ENCODE data around the gene NPPA. TPM values are rescaled to one million over a fixed set of nuclear protein-coding genes. Genes with fewer than 3 reads are reported as not detected.

NPPA gene
- total and polyA plus RNA-seq, 9 of the 15 experiments (the other 6 are each of a cell fraction or from before 2014, with no cell fraction given) = not detected

DNA sequence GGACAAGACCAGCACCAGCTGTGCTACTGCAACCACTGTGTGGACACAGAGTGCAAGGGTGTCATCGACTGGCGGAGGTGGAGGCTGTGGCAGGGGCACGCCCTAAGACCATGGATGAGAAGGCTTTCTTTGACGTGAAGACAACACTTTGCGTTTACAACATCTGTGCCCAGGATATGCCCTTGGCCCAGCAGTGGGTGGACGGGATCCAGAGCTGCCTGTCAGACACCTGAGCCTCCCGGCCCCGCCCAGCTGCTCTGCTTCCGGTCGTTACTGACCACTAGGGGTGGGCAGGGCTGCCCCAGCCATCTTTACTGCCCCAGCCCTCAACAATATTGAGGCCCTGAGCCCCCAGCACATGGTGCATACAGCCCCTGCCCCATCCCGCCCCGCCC is 32.6 kb upstream of the NPPA start:
- no peaks in the 10 kb centered on the region; the same call in 2 of the 3 replicates for H3K79me2 ChIP-seq (ENCODE audit: control insufficient read depth, insufficient read depth, low read length)
- CTCF ChIA-PET (ENCODE audit: low intra/inter-chr PET ratio) = no interaction called here
- POLR2A ChIA-PET = interaction anchor here (1.0 to 6.7 kb wide), 4 partner anchors 10 to 34 kb away, joined by 4 to 159 read pairs (median 8); no protein-coding TSS in a partner anchor
- H2AFZ ChIP-seq (ENCODE audit: low read depth, low read length) = peak overlapping the region; percentile 61
- FAIRE-seq = no peak
- H3K4me2 ChIP-seq (ENCODE audit: insufficient read depth, low read length) = no peak overlapping the region
- H3K36me3 ChIP-seq (ENCODE audit: control insufficient read depth, insufficient read depth, low read length) = no peaks in the 10 kb centered on the region
- BruUV-seq (replicated peaks) = no TSS peak
- no peak for ATAC-seq
- no peak overlapping the region; the same call in 2 of the 3 replicates for H3K27ac ChIP-seq (ENCODE audit: extremely low read depth, low read depth, low read length)
- H3K4me1 ChIP-seq (replicated peaks in 1 of 2; ENCODE audit: control insufficient read depth in 2 of 2, insufficient read depth in 2 of 2, low read length in 2 of 2) = peaks cover 51 to 72% of the 10 kb centered on the region in 2 experiments
- no peak overlapping the region for H3K4me3 ChIP-seq
- 75% methylated on average over 10 of the region's 12 CpGs for WGBS (ENCODE audit: insufficient coverage, low coverage, missing lambda C conversion rate)
- in situ Hi-C loops (cut with MboI) = no loop called here
- intact Hi-C loops (cut with micrococcal nuclease) = loop anchor here (10.0 kb wide), 1 partner anchor 215 kb away; the partner anchor contains the start of gene FBXO6
- H4K20me1 ChIP-seq (replicated peaks; ENCODE audit: control insufficient read depth, insufficient read depth, low read length) = no peaks in the 10 kb centered on the region
- DNase-seq (ENCODE audit: extremely low read depth in 1 of 4, low spot score in 3 of 4) = no peak
- TF ChIP-seq STAT5B (CRISPR knock-in tag; IDR thresholded peaks at IDR 0.05) (no peak), SOX6 (IDR thresholded peaks at IDR 0.05) (no peak), NFIX (CRISPR knock-in tag; IDR thresholded peaks at IDR 0.05; ENCODE audit: low read depth) (no peak), HCFC1 (IDR thresholded peaks at IDR 0.05; ENCODE audit: low read depth, low read length) (no peak), PCBP2 (IDR thresholded peaks at IDR 0.05; ENCODE audit: low read depth, low read length, poor library complexity, severe bottlenecking) (no peak), LARP7 (IDR thresholded peaks at IDR 0.05) (no peak), ZC3H4 (CRISPR knock-in tag; IDR thresholded peaks at IDR 0.05; ENCODE audit: borderline replicate concordance) (no peak), OTX1 (CRISPR knock-in tag; IDR thresholded peaks at IDR 0.05) (no peak), ZNF507 (tag; conservative IDR thresholded peaks at IDR 0.05) (no peak), L3MBTL2 (IDR thresholded peaks at IDR 0.05) (no peak), NCOR1 (IDR thresholded peaks at IDR 0.05) (no peak)
- TF ChIP-seq, protein P1, sequence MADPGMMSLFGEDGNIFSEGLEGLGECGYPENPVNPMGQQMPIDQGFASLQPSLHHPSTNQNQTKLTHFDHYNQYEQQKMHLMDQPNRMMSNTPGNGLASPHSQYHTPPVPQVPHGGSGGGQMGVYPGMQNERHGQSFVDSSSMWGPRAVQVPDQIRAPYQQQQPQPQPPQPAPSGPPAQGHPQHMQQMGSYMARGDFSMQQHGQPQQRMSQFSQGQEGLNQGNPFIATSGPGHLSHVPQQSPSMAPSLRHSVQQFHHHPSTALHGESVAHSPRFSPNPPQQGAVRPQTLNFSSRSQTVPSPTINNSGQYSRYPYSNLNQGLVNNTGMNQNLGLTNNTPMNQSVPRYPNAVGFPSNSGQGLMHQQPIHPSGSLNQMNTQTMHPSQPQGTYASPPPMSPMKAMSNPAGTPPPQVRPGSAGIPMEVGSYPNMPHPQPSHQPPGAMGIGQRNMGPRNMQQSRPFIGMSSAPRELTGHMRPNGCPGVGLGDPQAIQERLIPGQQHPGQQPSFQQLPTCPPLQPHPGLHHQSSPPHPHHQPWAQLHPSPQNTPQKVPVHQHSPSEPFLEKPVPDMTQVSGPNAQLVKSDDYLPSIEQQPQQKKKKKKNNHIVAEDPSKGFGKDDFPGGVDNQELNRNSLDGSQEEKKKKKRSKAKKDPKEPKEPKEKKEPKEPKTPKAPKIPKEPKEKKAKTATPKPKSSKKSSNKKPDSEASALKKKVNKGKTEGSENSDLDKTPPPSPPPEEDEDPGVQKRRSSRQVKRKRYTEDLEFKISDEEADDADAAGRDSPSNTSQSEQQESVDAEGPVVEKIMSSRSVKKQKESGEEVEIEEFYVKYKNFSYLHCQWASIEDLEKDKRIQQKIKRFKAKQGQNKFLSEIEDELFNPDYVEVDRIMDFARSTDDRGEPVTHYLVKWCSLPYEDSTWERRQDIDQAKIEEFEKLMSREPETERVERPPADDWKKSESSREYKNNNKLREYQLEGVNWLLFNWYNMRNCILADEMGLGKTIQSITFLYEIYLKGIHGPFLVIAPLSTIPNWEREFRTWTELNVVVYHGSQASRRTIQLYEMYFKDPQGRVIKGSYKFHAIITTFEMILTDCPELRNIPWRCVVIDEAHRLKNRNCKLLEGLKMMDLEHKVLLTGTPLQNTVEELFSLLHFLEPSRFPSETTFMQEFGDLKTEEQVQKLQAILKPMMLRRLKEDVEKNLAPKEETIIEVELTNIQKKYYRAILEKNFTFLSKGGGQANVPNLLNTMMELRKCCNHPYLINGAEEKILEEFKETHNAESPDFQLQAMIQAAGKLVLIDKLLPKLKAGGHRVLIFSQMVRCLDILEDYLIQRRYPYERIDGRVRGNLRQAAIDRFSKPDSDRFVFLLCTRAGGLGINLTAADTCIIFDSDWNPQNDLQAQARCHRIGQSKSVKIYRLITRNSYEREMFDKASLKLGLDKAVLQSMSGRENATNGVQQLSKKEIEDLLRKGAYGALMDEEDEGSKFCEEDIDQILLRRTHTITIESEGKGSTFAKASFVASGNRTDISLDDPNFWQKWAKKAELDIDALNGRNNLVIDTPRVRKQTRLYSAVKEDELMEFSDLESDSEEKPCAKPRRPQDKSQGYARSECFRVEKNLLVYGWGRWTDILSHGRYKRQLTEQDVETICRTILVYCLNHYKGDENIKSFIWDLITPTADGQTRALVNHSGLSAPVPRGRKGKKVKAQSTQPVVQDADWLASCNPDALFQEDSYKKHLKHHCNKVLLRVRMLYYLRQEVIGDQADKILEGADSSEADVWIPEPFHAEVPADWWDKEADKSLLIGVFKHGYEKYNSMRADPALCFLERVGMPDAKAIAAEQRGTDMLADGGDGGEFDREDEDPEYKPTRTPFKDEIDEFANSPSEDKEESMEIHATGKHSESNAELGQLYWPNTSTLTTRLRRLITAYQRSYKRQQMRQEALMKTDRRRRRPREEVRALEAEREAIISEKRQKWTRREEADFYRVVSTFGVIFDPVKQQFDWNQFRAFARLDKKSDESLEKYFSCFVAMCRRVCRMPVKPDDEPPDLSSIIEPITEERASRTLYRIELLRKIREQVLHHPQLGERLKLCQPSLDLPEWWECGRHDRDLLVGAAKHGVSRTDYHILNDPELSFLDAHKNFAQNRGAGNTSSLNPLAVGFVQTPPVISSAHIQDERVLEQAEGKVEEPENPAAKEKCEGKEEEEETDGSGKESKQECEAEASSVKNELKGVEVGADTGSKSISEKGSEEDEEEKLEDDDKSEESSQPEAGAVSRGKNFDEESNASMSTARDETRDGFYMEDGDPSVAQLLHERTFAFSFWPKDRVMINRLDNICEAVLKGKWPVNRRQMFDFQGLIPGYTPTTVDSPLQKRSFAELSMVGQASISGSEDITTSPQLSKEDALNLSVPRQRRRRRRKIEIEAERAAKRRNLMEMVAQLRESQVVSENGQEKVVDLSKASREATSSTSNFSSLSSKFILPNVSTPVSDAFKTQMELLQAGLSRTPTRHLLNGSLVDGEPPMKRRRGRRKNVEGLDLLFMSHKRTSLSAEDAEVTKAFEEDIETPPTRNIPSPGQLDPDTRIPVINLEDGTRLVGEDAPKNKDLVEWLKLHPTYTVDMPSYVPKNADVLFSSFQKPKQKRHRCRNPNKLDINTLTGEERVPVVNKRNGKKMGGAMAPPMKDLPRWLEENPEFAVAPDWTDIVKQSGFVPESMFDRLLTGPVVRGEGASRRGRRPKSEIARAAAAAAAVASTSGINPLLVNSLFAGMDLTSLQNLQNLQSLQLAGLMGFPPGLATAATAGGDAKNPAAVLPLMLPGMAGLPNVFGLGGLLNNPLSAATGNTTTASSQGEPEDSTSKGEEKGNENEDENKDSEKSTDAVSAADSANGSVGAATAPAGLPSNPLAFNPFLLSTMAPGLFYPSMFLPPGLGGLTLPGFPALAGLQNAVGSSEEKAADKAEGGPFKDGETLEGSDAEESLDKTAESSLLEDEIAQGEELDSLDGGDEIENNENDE (IDR thresholded peaks at IDR 0.05; ENCODE audit: low read depth, low read length) = no peak
- H3K9me3 ChIP-seq (replicated peaks; ENCODE audit: control insufficient read depth, insufficient read depth, low read depth, low read length) = peaks cover 3% of the 10 kb centered on the region; the same call in 1 of the 2 replicates
- peak overlapping the region in 1 of 2 experiments; percentile 83; a peak in 2 of 4 replicates for H3K9ac ChIP-seq (ENCODE audit: insufficient read depth in 1 of 2, low read depth in 2 of 2, low read length in 2 of 2)
- no peaks in the 10 kb centered on the region for H3K9me1 ChIP-seq (ENCODE audit: control insufficient read depth, insufficient read depth, low read length)
- H3K27me3 ChIP-seq (ENCODE audit: control insufficient read depth in 2 of 2, insufficient read depth in 2 of 2, low read length in 2 of 2) = no peaks in the 10 kb centered on the region

All from K562 (cell line).